Measurements from ENCODE around the gene NGEF.

- TF ChIP-seq POLR2AphosphoS5 (IDR thresholded peaks at IDR 0.05; ENCODE audit: low read depth, low read length) (no peak), FOXM1 (IDR thresholded peaks at IDR 0.05; ENCODE audit: low read depth) (no peak), TAF1 (IDR thresholded peaks at IDR 0.05; ENCODE audit: borderline replicate concordance, low read depth, low read length) (no peak), SMC3 (IDR thresholded peaks at IDR 0.05; ENCODE audit: low read depth, low read length) (no peak), YY1 (IDR thresholded peaks at IDR 0.05; ENCODE audit: low read depth) (no peak), RFX5 (IDR thresholded peaks at IDR 0.05; ENCODE audit: low read length) (no peak), FOSL2 (IDR thresholded peaks at IDR 0.05; ENCODE audit: borderline replicate concordance, low read depth) (no peak), GATA2 (CRISPR knock-in tag; IDR thresholded peaks at IDR 0.05) (no peak), CHD2 (IDR thresholded peaks at IDR 0.05; ENCODE audit: low read length, partially characterized antibody) (no peak), JUND (IDR thresholded peaks at IDR 0.05) (no peak)
- TF ChIP-seq, protein P1, sequence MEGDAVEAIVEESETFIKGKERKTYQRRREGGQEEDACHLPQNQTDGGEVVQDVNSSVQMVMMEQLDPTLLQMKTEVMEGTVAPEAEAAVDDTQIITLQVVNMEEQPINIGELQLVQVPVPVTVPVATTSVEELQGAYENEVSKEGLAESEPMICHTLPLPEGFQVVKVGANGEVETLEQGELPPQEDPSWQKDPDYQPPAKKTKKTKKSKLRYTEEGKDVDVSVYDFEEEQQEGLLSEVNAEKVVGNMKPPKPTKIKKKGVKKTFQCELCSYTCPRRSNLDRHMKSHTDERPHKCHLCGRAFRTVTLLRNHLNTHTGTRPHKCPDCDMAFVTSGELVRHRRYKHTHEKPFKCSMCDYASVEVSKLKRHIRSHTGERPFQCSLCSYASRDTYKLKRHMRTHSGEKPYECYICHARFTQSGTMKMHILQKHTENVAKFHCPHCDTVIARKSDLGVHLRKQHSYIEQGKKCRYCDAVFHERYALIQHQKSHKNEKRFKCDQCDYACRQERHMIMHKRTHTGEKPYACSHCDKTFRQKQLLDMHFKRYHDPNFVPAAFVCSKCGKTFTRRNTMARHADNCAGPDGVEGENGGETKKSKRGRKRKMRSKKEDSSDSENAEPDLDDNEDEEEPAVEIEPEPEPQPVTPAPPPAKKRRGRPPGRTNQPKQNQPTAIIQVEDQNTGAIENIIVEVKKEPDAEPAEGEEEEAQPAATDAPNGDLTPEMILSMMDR (IDR thresholded peaks at IDR 0.05), result no peak
- TF ChIP-seq, protein P2, sequence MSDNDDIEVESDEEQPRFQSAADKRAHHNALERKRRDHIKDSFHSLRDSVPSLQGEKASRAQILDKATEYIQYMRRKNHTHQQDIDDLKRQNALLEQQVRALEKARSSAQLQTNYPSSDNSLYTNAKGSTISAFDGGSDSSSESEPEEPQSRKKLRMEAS (IDR thresholded peaks at IDR 0.05; ENCODE audit: low read depth), result no peak
- TF ChIP-seq, protein P3, sequence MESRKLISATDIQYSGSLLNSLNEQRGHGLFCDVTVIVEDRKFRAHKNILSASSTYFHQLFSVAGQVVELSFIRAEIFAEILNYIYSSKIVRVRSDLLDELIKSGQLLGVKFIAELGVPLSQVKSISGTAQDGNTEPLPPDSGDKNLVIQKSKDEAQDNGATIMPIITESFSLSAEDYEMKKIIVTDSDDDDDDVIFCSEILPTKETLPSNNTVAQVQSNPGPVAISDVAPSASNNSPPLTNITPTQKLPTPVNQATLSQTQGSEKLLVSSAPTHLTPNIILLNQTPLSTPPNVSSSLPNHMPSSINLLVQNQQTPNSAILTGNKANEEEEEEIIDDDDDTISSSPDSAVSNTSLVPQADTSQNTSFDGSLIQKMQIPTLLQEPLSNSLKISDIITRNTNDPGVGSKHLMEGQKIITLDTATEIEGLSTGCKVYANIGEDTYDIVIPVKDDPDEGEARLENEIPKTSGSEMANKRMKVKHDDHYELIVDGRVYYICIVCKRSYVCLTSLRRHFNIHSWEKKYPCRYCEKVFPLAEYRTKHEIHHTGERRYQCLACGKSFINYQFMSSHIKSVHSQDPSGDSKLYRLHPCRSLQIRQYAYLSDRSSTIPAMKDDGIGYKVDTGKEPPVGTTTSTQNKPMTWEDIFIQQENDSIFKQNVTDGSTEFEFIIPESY (IDR thresholded peaks at IDR 0.05; ENCODE audit: borderline replicate concordance, low read depth), result no peak
- TF ChIP-seq, protein P4, sequence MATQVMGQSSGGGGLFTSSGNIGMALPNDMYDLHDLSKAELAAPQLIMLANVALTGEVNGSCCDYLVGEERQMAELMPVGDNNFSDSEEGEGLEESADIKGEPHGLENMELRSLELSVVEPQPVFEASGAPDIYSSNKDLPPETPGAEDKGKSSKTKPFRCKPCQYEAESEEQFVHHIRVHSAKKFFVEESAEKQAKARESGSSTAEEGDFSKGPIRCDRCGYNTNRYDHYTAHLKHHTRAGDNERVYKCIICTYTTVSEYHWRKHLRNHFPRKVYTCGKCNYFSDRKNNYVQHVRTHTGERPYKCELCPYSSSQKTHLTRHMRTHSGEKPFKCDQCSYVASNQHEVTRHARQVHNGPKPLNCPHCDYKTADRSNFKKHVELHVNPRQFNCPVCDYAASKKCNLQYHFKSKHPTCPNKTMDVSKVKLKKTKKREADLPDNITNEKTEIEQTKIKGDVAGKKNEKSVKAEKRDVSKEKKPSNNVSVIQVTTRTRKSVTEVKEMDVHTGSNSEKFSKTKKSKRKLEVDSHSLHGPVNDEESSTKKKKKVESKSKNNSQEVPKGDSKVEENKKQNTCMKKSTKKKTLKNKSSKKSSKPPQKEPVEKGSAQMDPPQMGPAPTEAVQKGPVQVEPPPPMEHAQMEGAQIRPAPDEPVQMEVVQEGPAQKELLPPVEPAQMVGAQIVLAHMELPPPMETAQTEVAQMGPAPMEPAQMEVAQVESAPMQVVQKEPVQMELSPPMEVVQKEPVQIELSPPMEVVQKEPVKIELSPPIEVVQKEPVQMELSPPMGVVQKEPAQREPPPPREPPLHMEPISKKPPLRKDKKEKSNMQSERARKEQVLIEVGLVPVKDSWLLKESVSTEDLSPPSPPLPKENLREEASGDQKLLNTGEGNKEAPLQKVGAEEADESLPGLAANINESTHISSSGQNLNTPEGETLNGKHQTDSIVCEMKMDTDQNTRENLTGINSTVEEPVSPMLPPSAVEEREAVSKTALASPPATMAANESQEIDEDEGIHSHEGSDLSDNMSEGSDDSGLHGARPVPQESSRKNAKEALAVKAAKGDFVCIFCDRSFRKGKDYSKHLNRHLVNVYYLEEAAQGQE (IDR thresholded peaks at IDR 0.05; ENCODE audit: low read depth, low read length), result no peak
These were observed 26.9 kb downstream of the NGEF start for GRCh38 chr2:232986155-232986554.
